Measurements from ENCODE around the gene GAL3ST2.

- TF ChIP-seq, protein P1, sequence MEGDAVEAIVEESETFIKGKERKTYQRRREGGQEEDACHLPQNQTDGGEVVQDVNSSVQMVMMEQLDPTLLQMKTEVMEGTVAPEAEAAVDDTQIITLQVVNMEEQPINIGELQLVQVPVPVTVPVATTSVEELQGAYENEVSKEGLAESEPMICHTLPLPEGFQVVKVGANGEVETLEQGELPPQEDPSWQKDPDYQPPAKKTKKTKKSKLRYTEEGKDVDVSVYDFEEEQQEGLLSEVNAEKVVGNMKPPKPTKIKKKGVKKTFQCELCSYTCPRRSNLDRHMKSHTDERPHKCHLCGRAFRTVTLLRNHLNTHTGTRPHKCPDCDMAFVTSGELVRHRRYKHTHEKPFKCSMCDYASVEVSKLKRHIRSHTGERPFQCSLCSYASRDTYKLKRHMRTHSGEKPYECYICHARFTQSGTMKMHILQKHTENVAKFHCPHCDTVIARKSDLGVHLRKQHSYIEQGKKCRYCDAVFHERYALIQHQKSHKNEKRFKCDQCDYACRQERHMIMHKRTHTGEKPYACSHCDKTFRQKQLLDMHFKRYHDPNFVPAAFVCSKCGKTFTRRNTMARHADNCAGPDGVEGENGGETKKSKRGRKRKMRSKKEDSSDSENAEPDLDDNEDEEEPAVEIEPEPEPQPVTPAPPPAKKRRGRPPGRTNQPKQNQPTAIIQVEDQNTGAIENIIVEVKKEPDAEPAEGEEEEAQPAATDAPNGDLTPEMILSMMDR (IDR thresholded peaks at IDR 0.05) = no peak
- no peak for TF ChIP-seq POLR2AphosphoS5 (IDR thresholded peaks at IDR 0.05)
Measured at GRCh38 chr2:241846406-241846805, 69.8 kb downstream of the GAL3ST2 start.

All from gastroesophageal sphincter (tissue), 3 donors.